ENCODE results near the gene SFPQ. TPM values are rescaled to one million over a fixed set of nuclear protein-coding genes. Genes with fewer than 3 reads are reported as not detected.

The SFPQ gene
- total and polyA plus RNA-seq, 2 donors (not counting 1 experiment from before 2014, with no cell fraction given), result 123 to 138 TPM

DNA sequence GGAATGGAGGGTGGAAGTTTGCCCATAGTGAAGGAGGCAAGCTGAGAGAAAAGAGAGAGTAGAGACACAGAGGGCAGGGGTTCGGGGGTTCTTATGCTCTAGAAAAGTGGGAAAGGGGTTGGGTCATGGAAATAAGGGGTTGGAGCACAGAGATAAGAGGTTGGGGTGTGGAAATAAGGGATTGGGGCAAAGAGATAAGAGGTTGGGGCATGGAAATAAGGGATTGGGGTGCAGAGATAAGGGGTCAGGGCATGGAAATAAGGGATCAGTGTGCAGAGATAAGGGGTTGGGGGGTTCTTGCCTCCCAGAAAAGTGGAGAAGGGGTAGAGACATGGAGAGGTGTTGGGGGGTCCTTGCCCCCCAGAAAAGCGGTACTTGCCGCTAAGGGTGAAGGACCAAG, 56.2 kb downstream of the SFPQ start:
- Histone ChIP-seq H4K20me1 (ENCODE audit: control insufficient read depth, extremely low read depth, insufficient read depth, low read length) (no peaks in the 10 kb centered on the region), H3K27me3 (ENCODE audit: control insufficient read depth, insufficient read depth, low read length) (no peaks in the 10 kb centered on the region), H3K9ac (ENCODE audit: insufficient read depth, low read length) (no peak overlapping the region), H3K9me3 (ENCODE audit: control insufficient read depth, insufficient read depth, low read depth, low read length) (no peaks in the 10 kb centered on the region), H2AFZ (ENCODE audit: low read length) (no peak overlapping the region), H3K79me2 (ENCODE audit: control insufficient read depth, insufficient read depth, low read length) (no peaks in the 10 kb centered on the region), H3K4me1 (ENCODE audit: control insufficient read depth, extremely low read depth, insufficient read depth, low read length) (no peaks in the 10 kb centered on the region), H3K4me3 (replicated peaks in 1 of 4; ENCODE audit: control extremely low read depth in 1 of 4, insufficient read depth in 1 of 4, low read depth in 3 of 4, low read length in 4 of 4) (no peak overlapping the region), H3K4me2 (ENCODE audit: extremely low read depth, insufficient read depth, low read length) (no peak overlapping the region), H3K36me3 (ENCODE audit: control insufficient read depth, insufficient read depth, low read length) (no peaks in the 10 kb centered on the region), H3K27ac (ENCODE audit: insufficient read depth, low read length) (no peak overlapping the region)
- TF ChIP-seq, protein P1, sequence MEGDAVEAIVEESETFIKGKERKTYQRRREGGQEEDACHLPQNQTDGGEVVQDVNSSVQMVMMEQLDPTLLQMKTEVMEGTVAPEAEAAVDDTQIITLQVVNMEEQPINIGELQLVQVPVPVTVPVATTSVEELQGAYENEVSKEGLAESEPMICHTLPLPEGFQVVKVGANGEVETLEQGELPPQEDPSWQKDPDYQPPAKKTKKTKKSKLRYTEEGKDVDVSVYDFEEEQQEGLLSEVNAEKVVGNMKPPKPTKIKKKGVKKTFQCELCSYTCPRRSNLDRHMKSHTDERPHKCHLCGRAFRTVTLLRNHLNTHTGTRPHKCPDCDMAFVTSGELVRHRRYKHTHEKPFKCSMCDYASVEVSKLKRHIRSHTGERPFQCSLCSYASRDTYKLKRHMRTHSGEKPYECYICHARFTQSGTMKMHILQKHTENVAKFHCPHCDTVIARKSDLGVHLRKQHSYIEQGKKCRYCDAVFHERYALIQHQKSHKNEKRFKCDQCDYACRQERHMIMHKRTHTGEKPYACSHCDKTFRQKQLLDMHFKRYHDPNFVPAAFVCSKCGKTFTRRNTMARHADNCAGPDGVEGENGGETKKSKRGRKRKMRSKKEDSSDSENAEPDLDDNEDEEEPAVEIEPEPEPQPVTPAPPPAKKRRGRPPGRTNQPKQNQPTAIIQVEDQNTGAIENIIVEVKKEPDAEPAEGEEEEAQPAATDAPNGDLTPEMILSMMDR (conservative IDR thresholded peaks at IDR 0.05 in 1 of 2, IDR thresholded peaks at IDR 0.05 in 1 of 2; ENCODE audit: low read depth in 1 of 2, low read length in 2 of 2), result no peak
- TF ChIP-seq EZH2 (IDR thresholded peaks at IDR 0.05; ENCODE audit: low read length, missing control alignments), result no peak
- DNase-seq (ENCODE audit: low read depth in 2 of 2), result no peak

Other genes with a start within 250 kb of the SFPQ start
- gene TMEM35B, start 207.8 kb downstream of the SFPQ start, total RNA-seq, result 31.3 and 36.0 TPM in 2 replicates
- 33.1 and 45.0 TPM in 2 replicates for gene TMEM35B, start 207.8 kb downstream of the SFPQ start, polyA plus RNA-seq
- 18.0 and 21.1 TPM in 2 replicates for gene ZMYM6, start 161.2 kb downstream of the SFPQ start, total RNA-seq
- gene ZMYM6, start 161.2 kb downstream of the SFPQ start, polyA plus RNA-seq, result 9.2 and 12.4 TPM in 2 replicates
- 18.5 and 19.0 TPM in 2 replicates for gene ZMYM1, start 113.8 kb downstream of the SFPQ start, total RNA-seq
- 9.0 and 10.3 TPM in 2 replicates for gene ZMYM1, start 113.8 kb downstream of the SFPQ start, polyA plus RNA-seq
- gene ZMYM4, start 75.6 kb upstream of the SFPQ start, total RNA-seq, result 35.4 and 40.5 TPM in 2 replicates
- 39.2 and 54.1 TPM in 2 replicates for gene ZMYM4, start 75.6 kb upstream of the SFPQ start, polyA plus RNA-seq

Data from fibroblast of lung (primary cell).